Heart right ventricle (tissue), 16 donors: ENCODE results near the gene FAM171A1. TPM values are rescaled to one million over a fixed set of nuclear protein-coding genes. Genes with fewer than 3 reads are reported as not detected.

Experiments used
- ATAC-seq, 8 donors: fragments of 200-7000 bp; cut with Tn5 transposase; one replicate each; pipeline ENCODE4 v1.9.1; 2020; ENCODE audit warnings: mild to moderate bottlenecking in 8 of 8, moderate library complexity in 8 of 8, moderate number of reproducible peaks in 1 of 8
- DNase-seq, 2 donors: peaks; one replicate each; pipeline ENCODE4 v3.0.0-alpha.2; 2020
- H3K27ac ChIP-seq, 10 donors: fragments of 200-600 bp; sonication (generic) in 2 of 10; one replicate each; pipeline versions ENCODE4 v1.5.0 to v1.8.0; 2020 to 2022; ENCODE audit warnings: mild to moderate bottlenecking in 3 of 10
- H3K27me3 ChIP-seq, 7 donors: fragments of 200-600 bp; one replicate each; pipeline ENCODE4 v1.8.0; 2021 to 2022; ENCODE audit warnings: mild to moderate bottlenecking in 2 of 7
- H3K36me3 ChIP-seq, 9 donors: fragments of 200-600 bp; sonication (generic) in 1 of 9; one replicate each; pipeline versions ENCODE4 v1.5.0 to v1.8.0; 2020 to 2022; ENCODE audit warnings: mild to moderate bottlenecking in 2 of 9
- H3K4me1 ChIP-seq, 9 donors: fragments of 200-600 bp; sonication (generic) in 1 of 9; one replicate each; pipeline versions ENCODE4 v1.5.0 to v1.8.0; 2020 to 2022; ENCODE audit warnings: mild to moderate bottlenecking in 4 of 9
- H3K4me3 ChIP-seq, 10 donors: fragments of 200-600 bp; sonication (generic) in 2 of 10; one replicate each; pipeline versions ENCODE4 v1.5.0 to v1.8.0; 2020 to 2022; ENCODE audit warnings: mild to moderate bottlenecking in 7 of 10, moderate library complexity in 2 of 10
- H3K9me3 ChIP-seq, 11 donors: fragments of 200-600 bp in 10 of 11; sonication (generic) in 2 of 11; one replicate each; pipeline versions ENCODE4 v1.5.0 to v1.8.0; 2013 to 2022; ENCODE audit warnings: mild to moderate bottlenecking in 2 of 11, control low read depth in 1 of 11, moderate library complexity in 1 of 11
- WGBS, 2 donors: extraction: QIAGEN DNeasy Blood & Tissue Kit; methylation state at CpG; one replicate each; pipeline ENCODE4 v1.1.7; 2013; ENCODE audit warnings: inconsistent platforms in 1 of 2; 5-methylcytosine and 5-hydroxymethylcytosine counted together
- intact Hi-C, 10 donors: fragments of 100-400 bp; cut with DNase I; formaldehyde crosslinking; loops; one replicate each; pipeline versions ENCODE4 v1.11.1 to v1.14.2; 2022
- polyA plus RNA-seq, 2 donors: library from polyadenylated mRNA; stranded (reverse); fragments of 200-250 nt; gene quantifications; one replicate each; pipeline ENCODE4 v1.2.3, GENCODE V29; 2013
- total RNA-seq, 10 donors: library from RNA; stranded (reverse); fragmentation: NEBNext Ultra II Directional in 3 of 10; extraction: Animal tissue kit (Norgen Biotek cat#: 25700) in 3 of 10; gene quantifications; one replicate each; pipeline versions ENCODE4 v1.2.1 to v1.2.4, GENCODE V29; 2021 to 2023
- TF ChIP-seq, protein P1 (sequence below), 9 donors: fragments of 200-600 bp; sonication (generic) in 2 of 9; IDR thresholded peaks; one replicate each; pipeline versions ENCODE4 v1.5.0 to v1.8.0; 2021 to 2022; ENCODE audit warnings: antibody characterized with exemption in 9 of 9, mild to moderate bottlenecking in 5 of 9, moderate library complexity in 1 of 9
- donor health status: Arrhythmogenic right ventricular cardiomyopathy.
- donor health status: ischemic (EF 13 %, LVEDD 7.1; RV severe dilation, severe dysfunction).
- donor health status: healthy with polysubstance abuse.
- donor health status: DM: no; HTN: yes; CAD: no.
- donor health status: DM: no; HTN: no; CAD: no.
- donor health status: ischemic (EF 25% LVEDD 6.9; RV normal size, moderate dysfunction).
- donor health status: ischemic (EF 25% LVEDD 5.7; RV mildly dilated, moderate dysfunction).
- donor health status: healthy.
- donor health status: DM: yes; HTN: yes; CAD: no.
- donor health status: Ischemic cardiomyopathy.
- donor health status: ischemic (EF 35%, LVEDD 5.7; RV mildly dilated, moderate dysfunction).
- donor health status: nonischemic (EF 11% LVEDD 7.7; RV severe dilation, severe dysfunction).
- donor health status: DM: yes; HTN: yes; CAD: no.
- donor health status: PGD.
- donor health status: ischemic (EF 29% LVEDD 5.4; RV normal size, mild dysfunction).
- donor health status: nonischemic (EF 23%, LVEDD 6.1; RV moderate dilation, normal function).

Gene FAM171A1
- total and polyA plus RNA-seq, 12 donors, result 3.5 to 10.5 (median 6.8) TPM

DNA sequence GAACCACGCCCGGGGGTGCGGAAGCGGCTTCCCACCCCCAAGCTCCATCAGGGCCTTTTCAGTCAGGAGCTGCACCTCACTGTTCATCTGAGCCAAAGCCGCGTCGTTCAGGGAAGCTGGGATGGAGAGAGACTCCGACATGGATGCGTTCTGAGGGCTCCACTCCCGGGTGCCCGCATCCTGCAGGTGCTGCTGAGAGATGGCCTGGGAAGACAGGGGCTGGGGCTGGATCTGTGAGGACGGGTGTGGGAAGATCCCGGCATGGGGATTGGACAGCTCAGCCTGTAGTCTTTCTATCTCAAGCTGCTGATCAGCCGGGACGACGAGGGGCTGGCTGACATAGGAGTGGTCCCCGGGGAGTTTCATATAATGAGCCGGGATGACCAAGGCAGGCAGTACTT lies 157.6 kb downstream of the FAM171A1 start:
- peaks cover 0 to 30% (median 0%) of the 10 kb centered on the region in 9 donors for H3K36me3 ChIP-seq
- H3K27me3 ChIP-seq, result peaks cover 0 to 3% (median 0%) of the 10 kb centered on the region in 7 donors
- no peak overlapping the region for H3K27ac ChIP-seq
- TF ChIP-seq, protein P1, sequence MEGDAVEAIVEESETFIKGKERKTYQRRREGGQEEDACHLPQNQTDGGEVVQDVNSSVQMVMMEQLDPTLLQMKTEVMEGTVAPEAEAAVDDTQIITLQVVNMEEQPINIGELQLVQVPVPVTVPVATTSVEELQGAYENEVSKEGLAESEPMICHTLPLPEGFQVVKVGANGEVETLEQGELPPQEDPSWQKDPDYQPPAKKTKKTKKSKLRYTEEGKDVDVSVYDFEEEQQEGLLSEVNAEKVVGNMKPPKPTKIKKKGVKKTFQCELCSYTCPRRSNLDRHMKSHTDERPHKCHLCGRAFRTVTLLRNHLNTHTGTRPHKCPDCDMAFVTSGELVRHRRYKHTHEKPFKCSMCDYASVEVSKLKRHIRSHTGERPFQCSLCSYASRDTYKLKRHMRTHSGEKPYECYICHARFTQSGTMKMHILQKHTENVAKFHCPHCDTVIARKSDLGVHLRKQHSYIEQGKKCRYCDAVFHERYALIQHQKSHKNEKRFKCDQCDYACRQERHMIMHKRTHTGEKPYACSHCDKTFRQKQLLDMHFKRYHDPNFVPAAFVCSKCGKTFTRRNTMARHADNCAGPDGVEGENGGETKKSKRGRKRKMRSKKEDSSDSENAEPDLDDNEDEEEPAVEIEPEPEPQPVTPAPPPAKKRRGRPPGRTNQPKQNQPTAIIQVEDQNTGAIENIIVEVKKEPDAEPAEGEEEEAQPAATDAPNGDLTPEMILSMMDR (IDR thresholded peaks at IDR 0.05), result no peak
- no peaks in the 10 kb centered on the region for H3K9me3 ChIP-seq
- intact Hi-C loops, result loop anchor here in 1 of 10 donors (5.0 kb wide), 1 partner anchor 159 kb away; the partner anchor contains the start of gene FAM171A1
- H3K4me1 ChIP-seq, result peaks cover 0 to 11% (median 5%) of the 10 kb centered on the region in 9 donors
- H3K4me3 ChIP-seq, result no peak overlapping the region
- WGBS, 2 donors, result 84 to 85% methylated on average over 18 of the region's 18 CpGs
- DNase-seq (no peak), ATAC-seq (no peak)

DNA sequence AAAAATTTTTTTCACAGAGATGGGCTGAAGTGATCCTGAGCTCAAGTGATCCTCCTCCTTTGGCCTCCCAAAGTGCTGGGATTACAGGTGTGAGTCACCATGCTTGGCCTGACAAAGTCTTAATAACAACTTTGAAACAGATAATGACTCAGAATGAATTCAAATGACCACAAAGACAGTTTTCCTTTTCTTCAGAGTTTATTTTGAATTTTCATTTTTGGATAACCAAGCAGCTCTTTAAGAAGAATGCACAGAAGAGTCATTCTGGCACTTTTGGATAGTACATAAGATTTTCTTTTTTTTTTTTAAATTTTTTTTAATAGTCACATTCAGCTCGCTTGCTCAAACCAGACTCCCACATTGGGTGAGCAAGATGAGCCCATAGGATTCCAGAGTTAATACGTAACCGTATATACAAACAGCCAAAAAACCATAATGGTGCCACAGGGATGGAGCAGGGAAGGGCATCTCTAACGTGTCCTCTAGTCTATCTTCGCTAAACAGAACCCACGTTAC lies 159.6 kb downstream of the FAM171A1 start:
- Histone ChIP-seq H3K27me3 (peaks cover 0 to 3% (median 0%) of the 10 kb centered on the region in 7 donors), H3K4me1 (peaks cover 0 to 15% (median 5%) of the 10 kb centered on the region in 9 donors), H3K36me3 (peaks cover 0 to 31% (median 0%) of the 10 kb centered on the region in 9 donors), H3K4me3 (no peak overlapping the region), H3K9me3 (no peaks in the 10 kb centered on the region), H3K27ac (no peak overlapping the region)
- no peak for ATAC-seq
- 80 to 85% methylated on average over 6 of the region's 6 CpGs for WGBS, 2 donors
- intact Hi-C loops, result loop anchor here in 9 of 10 donors (2.0 to 5.0 kb wide), 3 partner anchors 157 to 161 kb away; partner anchors contain the start of gene FAM171A1 (in 7 of the 9)
- TF ChIP-seq, protein P1 (IDR thresholded peaks at IDR 0.05), result no peak
- DNase-seq, result no peak

DNA sequence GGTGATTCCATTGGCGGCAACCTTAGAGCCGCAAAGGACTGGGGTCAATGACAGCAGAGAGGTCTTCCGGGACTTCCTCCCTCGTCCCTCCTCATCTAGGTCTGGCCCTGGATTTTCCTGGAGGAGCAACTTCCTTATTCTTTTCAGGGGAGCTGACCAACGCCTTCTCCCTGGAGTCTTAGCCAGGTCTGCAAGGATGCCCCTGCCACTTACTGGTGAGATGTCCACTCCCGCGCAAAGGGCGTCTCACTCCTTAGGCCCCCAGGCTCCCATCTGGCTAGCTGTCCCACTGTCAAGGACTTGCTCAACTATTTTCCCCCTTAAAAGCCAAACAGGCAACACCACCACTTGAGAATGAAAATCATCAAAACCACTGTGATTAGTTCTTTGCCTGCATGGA lies 160.6 kb downstream of the FAM171A1 start:
- H3K27ac ChIP-seq, result no peak overlapping the region
- H3K36me3 ChIP-seq, result peaks cover 0 to 31% (median 0%) of the 10 kb centered on the region in 9 donors
- TF ChIP-seq, protein P1 (IDR thresholded peaks at IDR 0.05), result no peak
- H3K4me3 ChIP-seq, result no peak overlapping the region
- DNase-seq (no peak), ATAC-seq (peak in 3 of 8 donors; percentile 13 to 15 (median 15))
- intact Hi-C loops, result loop anchor here in 9 of 10 donors (2.0 to 5.0 kb wide), 3 partner anchors 158 to 162 kb away; partner anchors contain the start of gene FAM171A1 (in 7 of the 9)
- no peaks in the 10 kb centered on the region for H3K9me3 ChIP-seq
- H3K27me3 ChIP-seq, result peaks cover 0 to 3% (median 0%) of the 10 kb centered on the region in 7 donors
- peaks cover 0 to 15% (median 5%) of the 10 kb centered on the region in 9 donors for H3K4me1 ChIP-seq
- WGBS, 2 donors, result 69 to 82% methylated on average over 8 of the region's 8 CpGs

DNA sequence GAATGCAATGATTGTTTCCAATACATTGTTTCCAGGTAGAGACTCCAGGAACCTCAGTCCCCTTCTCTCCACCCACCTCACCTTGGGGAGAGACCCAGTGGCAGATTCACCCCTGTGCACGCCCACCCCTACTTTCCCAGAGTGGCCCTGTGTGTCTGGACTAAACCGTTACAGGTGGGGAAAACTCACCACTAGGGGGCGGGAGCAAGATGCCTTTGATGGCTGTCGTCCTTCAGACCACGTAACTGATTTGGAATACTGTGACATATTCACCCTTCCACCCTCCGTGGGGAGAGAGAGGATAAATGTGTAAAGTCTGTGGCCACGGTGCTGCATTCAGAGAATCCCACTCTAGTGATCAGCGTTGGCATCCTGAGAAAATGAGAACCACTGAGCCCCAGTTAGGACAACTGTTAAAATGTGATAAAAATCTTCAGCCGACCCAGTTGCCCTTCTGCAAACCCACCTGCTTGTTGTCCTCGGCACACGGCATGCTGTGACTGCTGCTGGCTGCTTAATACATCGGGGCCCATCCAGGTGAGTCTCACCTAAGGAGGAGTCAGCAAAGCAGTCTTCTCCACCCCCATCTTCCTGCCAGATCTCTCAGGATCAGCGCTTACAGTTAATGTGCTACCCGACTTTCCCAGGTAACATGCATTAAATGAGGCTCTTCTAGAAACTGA lies 161.1 kb downstream of the FAM171A1 start:
- Histone ChIP-seq H3K9me3 (no peaks in the 10 kb centered on the region), H3K27ac (no peak overlapping the region), H3K4me1 (peaks cover 0 to 15% (median 5%) of the 10 kb centered on the region in 9 donors), H3K4me3 (no peak overlapping the region), H3K36me3 (peaks cover 0 to 31% (median 0%) of the 10 kb centered on the region in 9 donors), H3K27me3 (peaks cover 0 to 3% (median 0%) of the 10 kb centered on the region in 7 donors)
- DNase-seq, result peak; percentile 60 to 86
- WGBS, 2 donors, result 24 to 25% methylated on average over 14 of the region's 14 CpGs
- TF ChIP-seq, protein P1 (IDR thresholded peaks at IDR 0.05), result peak; percentile 81 to 92 (median 88)
- peak; percentile 81 to 94 (median 88) for ATAC-seq
- intact Hi-C loops, result loop anchor here in 9 of 10 donors (2.0 to 5.0 kb wide), 3 partner anchors 159 to 162 kb away; partner anchors contain the start of gene FAM171A1 (in 7 of the 9)
